DOHH2 (cell line): ENCODE results near the gene STK4.

Experiments
- H3F3A ChIP-seq: fragments of 200-600 bp; sonication (generic), shearing (Covaris generic); 2 replicates; pipeline ENCODE4 v1.6.0; 2016; ENCODE audit warnings: antibody characterized with exemption, mild to moderate bottlenecking; ENCODE audit not compliant: control insufficient read depth, insufficient read depth
- H3K27ac ChIP-seq: fragments of 200-600 bp; sonication (generic); 2 replicates; pipeline ENCODE4 v1.5.1; 2014; ENCODE audit warnings: low read depth, mild to moderate bottlenecking, low read length, moderate library complexity
- H3K27me3 ChIP-seq: fragments of 200-600 bp; sonication (generic); 2 replicates; pipeline ENCODE4 v1.6.1; 2014; ENCODE audit warnings: mild to moderate bottlenecking, low read length, mixed read lengths; ENCODE audit not compliant: control insufficient read depth
- H3K36me3 ChIP-seq: fragments of 200-600 bp; sonication (generic); 2 replicates; pipeline ENCODE4 v1.6.1; 2014; ENCODE audit warnings: mild to moderate bottlenecking, low read length, moderate library complexity, mixed read lengths; ENCODE audit not compliant: control insufficient read depth
- H3K4me1 ChIP-seq: fragments of 200-600 bp; sonication (generic); 2 replicates; pipeline ENCODE4 v1.6.1; 2014; ENCODE audit warnings: mild to moderate bottlenecking, low read length, mixed read lengths; ENCODE audit not compliant: control insufficient read depth
- H3K4me2 ChIP-seq: fragments of 200-600 bp; sonication (generic); 2 replicates; pipeline ENCODE4 v1.6.0; 2014; ENCODE audit warnings: mild to moderate bottlenecking, low read length, moderate library complexity
- H3K4me3 ChIP-seq: fragments of 200-600 bp; sonication (generic); 2 replicates; pipeline ENCODE4 v1.5.1; 2014; ENCODE audit warnings: mild to moderate bottlenecking, low read length, mixed read lengths
- H3K79me2 ChIP-seq: fragments of 200-600 bp; sonication (generic); 2 replicates; pipeline ENCODE4 v1.6.1; 2014; ENCODE audit warnings: mild to moderate bottlenecking, low read length, mixed read lengths; ENCODE audit not compliant: control insufficient read depth
- H3K9me2 ChIP-seq: fragments of 200-600 bp; sonication (generic); replicated peaks from 2 replicates; pipeline ENCODE4 v1.6.1; 2014; ENCODE audit warnings: mild to moderate bottlenecking, low read length, mixed read lengths; ENCODE audit not compliant: control insufficient read depth
- H3K9me3 ChIP-seq: fragments of 200-600 bp; sonication (generic); 2 replicates; pipeline ENCODE4 v1.6.1; 2014; ENCODE audit warnings: antibody characterized with exemption, low read length, mixed read lengths; ENCODE audit not compliant: control insufficient read depth, insufficient read depth
- H4K20me1 ChIP-seq: fragments of 200-600 bp; sonication (generic); 2 replicates; pipeline ENCODE4 v1.6.0; 2014; ENCODE audit warnings: low read depth, mild to moderate bottlenecking, antibody characterized with exemption, low read length, moderate library complexity; ENCODE audit not compliant: control insufficient read depth, insufficient read depth
- EZH2phosphoT487 ChIP-seq: fragments of 200-600 bp; sonication (generic); IDR thresholded peaks from 2 replicates; pipeline ENCODE4 v1.6.1; 2017; ENCODE audit warnings: borderline replicate concordance, mild to moderate bottlenecking, antibody characterized with exemption, low read length, moderate library complexity, mixed read lengths
- TF ChIP-seq, protein P1 (sequence below): fragments of 200-600 bp; sonication (generic); IDR thresholded peaks from one replicate; pipeline ENCODE4 v1.5.1; 2014; ENCODE audit warnings: antibody characterized with exemption, mild to moderate bottlenecking, low read depth, low read length; ENCODE audit not compliant: poor library complexity, severe bottlenecking

Gene STK4

DNA sequence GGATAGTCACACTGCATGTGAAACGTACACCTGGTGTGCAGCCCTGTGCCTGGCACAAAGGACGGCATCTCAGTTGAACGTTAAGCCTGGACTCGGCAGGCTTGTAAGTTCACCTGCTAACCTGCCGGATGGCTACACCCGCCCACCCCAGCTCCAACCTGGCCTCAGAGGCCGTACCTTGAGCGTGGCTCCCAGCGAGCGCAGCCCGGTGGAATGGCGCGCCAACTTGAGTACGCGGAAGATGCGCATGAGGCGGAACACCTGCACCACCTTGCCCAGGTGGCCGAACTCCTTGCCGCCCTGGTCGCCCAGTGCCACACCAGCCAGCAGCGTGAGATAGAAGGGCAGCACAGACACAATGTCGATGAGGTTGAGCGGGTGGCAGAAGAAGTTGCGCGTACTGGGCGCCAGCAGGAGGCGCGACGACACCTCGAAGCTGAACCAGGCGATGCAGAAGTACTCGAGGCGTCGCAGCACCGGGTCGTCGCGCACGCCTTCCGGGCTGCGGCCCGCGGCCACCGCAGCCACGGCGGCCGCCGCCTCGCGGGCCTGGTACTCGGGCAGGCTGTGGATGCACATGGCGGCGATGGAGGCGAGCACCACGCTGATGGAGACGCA lies 131.3 kb downstream of the STK4 start:
- no peaks in the 10 kb centered on the region for H3F3A ChIP-seq
- TF ChIP-seq EZH2phosphoT487, result no peak
- TF ChIP-seq, protein P1, sequence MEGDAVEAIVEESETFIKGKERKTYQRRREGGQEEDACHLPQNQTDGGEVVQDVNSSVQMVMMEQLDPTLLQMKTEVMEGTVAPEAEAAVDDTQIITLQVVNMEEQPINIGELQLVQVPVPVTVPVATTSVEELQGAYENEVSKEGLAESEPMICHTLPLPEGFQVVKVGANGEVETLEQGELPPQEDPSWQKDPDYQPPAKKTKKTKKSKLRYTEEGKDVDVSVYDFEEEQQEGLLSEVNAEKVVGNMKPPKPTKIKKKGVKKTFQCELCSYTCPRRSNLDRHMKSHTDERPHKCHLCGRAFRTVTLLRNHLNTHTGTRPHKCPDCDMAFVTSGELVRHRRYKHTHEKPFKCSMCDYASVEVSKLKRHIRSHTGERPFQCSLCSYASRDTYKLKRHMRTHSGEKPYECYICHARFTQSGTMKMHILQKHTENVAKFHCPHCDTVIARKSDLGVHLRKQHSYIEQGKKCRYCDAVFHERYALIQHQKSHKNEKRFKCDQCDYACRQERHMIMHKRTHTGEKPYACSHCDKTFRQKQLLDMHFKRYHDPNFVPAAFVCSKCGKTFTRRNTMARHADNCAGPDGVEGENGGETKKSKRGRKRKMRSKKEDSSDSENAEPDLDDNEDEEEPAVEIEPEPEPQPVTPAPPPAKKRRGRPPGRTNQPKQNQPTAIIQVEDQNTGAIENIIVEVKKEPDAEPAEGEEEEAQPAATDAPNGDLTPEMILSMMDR, result no peak
- no peak overlapping the region for H3K4me2 ChIP-seq

DNA sequence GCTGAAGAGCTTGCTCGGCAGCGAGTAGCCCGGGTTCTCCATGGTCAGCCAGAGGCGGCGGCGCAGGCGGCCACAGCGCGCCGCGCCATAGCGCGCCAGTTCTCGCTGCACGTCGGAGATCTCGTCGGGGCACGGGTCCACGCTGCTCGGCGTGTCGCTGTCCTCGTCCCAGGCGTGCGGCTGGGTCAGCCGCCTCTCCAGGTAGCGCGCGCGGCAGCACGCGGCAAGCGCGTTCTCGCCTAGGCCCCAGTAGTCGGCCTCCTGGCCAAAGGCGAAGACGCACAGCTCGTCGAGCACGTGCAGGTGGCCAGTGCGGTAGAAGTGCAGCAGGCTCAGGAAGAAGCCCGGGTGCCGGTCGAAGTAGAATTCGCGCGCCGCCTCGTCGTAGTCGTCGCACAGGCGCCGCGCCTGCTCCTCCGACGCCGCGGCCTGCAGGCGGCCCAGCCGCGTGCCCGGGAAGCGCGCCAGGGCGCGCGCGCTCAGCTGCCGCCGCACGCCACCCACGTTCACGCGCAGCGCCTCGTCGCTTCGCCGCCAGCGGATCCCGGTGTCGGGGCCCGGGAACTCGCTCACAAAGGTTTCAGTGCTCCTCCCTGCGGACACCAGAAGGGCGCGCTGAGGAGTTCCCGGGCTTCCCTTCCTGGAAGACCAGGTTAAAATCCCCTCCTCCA lies 131.9 kb downstream of the STK4 start:
- no peaks in the 10 kb centered on the region for H3K36me3 ChIP-seq
- H3K9me3 ChIP-seq, result no peaks in the 10 kb centered on the region
- H3K79me2 ChIP-seq, result no peaks in the 10 kb centered on the region
- H3K4me1 ChIP-seq, result peaks cover 17% of the 10 kb centered on the region
- no peak overlapping the region for H3K4me2 ChIP-seq
- H3K27ac ChIP-seq, result no peak overlapping the region
- no peaks in the 10 kb centered on the region for H3F3A ChIP-seq
- 0 out of 2 replicates have a peak, but pooled peaks cover 4% of the 10 kb centered on the region for H4K20me1 ChIP-seq
- peaks cover 15% of the 10 kb centered on the region for H3K27me3 ChIP-seq
- H3K9me2 ChIP-seq, result no peaks in the 10 kb centered on the region
- no peak overlapping the region for H3K4me3 ChIP-seq
- TF ChIP-seq, protein P1, result no peak

More for the DNA sequence above, 131.3 kb downstream of the STK4 start:
- Histone ChIP-seq H3K9me3 (no peaks in the 10 kb centered on the region), H3K27ac (no peak overlapping the region), H3K27me3 (peaks cover 15% of the 10 kb centered on the region), H3K4me3 (no peak overlapping the region), H3K36me3 (no peaks in the 10 kb centered on the region), H3K9me2 (no peaks in the 10 kb centered on the region), H4K20me1 (0 out of 2 replicates have a peak, but pooled peaks cover 4% of the 10 kb centered on the region), H3K79me2 (no peaks in the 10 kb centered on the region), H3K4me1 (peaks cover 17% of the 10 kb centered on the region)

DNA sequence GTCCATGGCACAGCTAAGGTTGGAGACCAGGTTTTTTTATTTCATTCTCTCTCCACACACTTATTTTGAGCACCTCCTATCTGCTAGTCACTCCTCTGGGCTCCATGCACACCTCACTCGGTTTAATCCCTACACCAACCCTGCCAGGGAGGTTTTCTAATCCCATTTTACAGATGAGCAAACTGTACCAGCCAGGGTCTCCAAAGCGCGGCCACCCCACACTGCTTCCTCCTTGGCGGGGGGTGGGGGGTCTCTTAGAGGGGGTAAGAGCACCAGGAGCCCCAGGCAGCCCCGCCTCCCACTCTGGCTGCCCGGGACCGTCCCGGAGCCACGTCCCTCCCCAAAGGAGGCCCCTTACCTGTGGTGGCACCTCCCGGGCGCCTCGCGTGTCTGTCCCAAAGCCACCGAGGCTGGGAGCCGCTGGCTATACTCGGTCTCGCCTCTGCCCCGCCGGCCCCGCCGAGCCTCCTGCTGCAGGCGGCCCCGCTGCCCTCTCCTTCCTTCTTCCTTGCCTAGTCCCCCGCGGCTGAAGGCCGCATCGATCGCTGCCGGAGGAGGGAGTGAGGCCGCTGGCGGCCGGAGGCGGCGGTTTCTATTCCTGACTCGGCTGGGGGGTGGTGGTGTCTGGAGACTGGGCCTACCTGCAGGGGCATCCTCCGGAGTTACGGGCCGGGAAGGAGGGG lies 134.4 kb downstream of the STK4 start, which contains the start of gene KCNS1:
TSS of gene KCNS1 (minus strand) at position 565 of the 683 bp plus-strand sequence. CDS start 1,891 bp downstream, outside the sequence.
- H4K20me1 ChIP-seq, result 0 out of 2 replicates have a peak, but pooled peaks cover 4% of the 10 kb centered on the region
- H3K4me3 ChIP-seq, result peak within 1 kb of the TSS; percentile 9; the same call in 1 of the 2 replicates
- H3K27me3 ChIP-seq, result peaks cover 15% of the 10 kb centered on the region
- peaks cover 11% of the 10 kb centered on the region for H3K4me1 ChIP-seq
- H3K79me2 ChIP-seq, result no peaks in the 10 kb centered on the region
- H3F3A ChIP-seq, result no peaks in the 10 kb centered on the region
- no peaks in the 10 kb centered on the region for H3K9me3 ChIP-seq
- H3K36me3 ChIP-seq, result no peaks in the 10 kb centered on the region
- no peak within 1 kb of the TSS for H3K27ac ChIP-seq
- TF ChIP-seq EZH2phosphoT487, result no peak
- TF ChIP-seq, protein P1, result no peak
- no peaks in the 10 kb centered on the region for H3K9me2 ChIP-seq
- H3K4me2 ChIP-seq, result peak within 1 kb of the TSS; percentile 41
